NCI-H1105 (cell line): ENCODE results near the gene TRMT61B.

ENCODE experiments used
- DNase-seq: peaks from one replicate; lab custom pipeline; 2025; lab: John Stamatoyannopoulos, UW

TRMT61B gene

GRCh38 chr2:28870146-28870891, at the start of gene TRMT61B:
Gene TRMT61B, minus strand, starts transcription at chr2:28870309. Its CDS starts 32 bp downstream, at chr2:28870277.
- DNase-seq, result peak; percentile 89

- DNase-seq, result no peak
Measured at GRCh38 chr2:28915939-28916338, 45.8 kb upstream of the TRMT61B start.

- DNase-seq, result no peak
Measured at GRCh38 chr2:28909655-28910353, 39.7 kb upstream of the TRMT61B start.

- no peak for DNase-seq
Measured at GRCh38 chr2:28908172-28908571, 38.1 kb upstream of the TRMT61B start.

- DNase-seq, result no peak
Measured at GRCh38 chr2:28906821-28907220, 36.7 kb upstream of the TRMT61B start.

GRCh38 chr2:28906376-28906775, 36.3 kb upstream of the TRMT61B start:
- DNase-seq, result no peak

- no peak for DNase-seq
Measured at GRCh38 chr2:28905533-28905932, 35.4 kb upstream of the TRMT61B start.

- DNase-seq, result no peak
Measured at GRCh38 chr2:28904802-28905457, 34.8 kb upstream of the TRMT61B start.

- DNase-seq, result no peak
Measured at GRCh38 chr2:28904295-28904694, 34.2 kb upstream of the TRMT61B start.

GRCh38 chr2:28902584-28902983, 32.5 kb upstream of the TRMT61B start:
- DNase-seq, result no peak

GRCh38 chr2:28901841-28902240, 31.7 kb upstream of the TRMT61B start:
- no peak for DNase-seq

GRCh38 chr2:28901202-28901601, 31.1 kb upstream of the TRMT61B start:
- DNase-seq, result no peak

- DNase-seq, result no peak
Measured at GRCh38 chr2:28898048-28898447, 27.9 kb upstream of the TRMT61B start.

GRCh38 chr2:28896906-28897305, 26.8 kb upstream of the TRMT61B start:
- no peak for DNase-seq

GRCh38 chr2:28895189-28895893, 25.2 kb upstream of the TRMT61B start:
- DNase-seq, result no peak

- DNase-seq, result peak; percentile 90
Measured at GRCh38 chr2:28894470-28895188, 24.5 kb upstream of the TRMT61B start, which contains the start of gene WDR43. Gene WDR43, plus strand, starts transcription at chr2:28894667. Its CDS starts 32 bp downstream, at chr2:28894699.

- no peak for DNase-seq
Measured at GRCh38 chr2:28893488-28893887, 23.4 kb upstream of the TRMT61B start.

- no peak for DNase-seq
Measured at GRCh38 chr2:28880193-28880592, 10.1 kb upstream of the TRMT61B start.

GRCh38 chr2:28871620-28872019, 1.5 kb upstream of the TRMT61B start:
- DNase-seq, result no peak

- DNase-seq, result peak; percentile 37
Measured at GRCh38 chr2:28869494-28870145, 489 bp downstream of the TRMT61B start.

GRCh38 chr2:28868611-28869010, 1.5 kb downstream of the TRMT61B start:
- DNase-seq, result no peak
